Gastroesophageal sphincter (tissue), 3 donors: ENCODE results near the gene TNS3.

Source experiments
- CTCF ChIP-seq, 4 experiments: fragments of 200-600 bp in 2 of 4; fragments of 450-650 bp in 2 of 4; sonication (generic) in 1 of 4; IDR thresholded peaks; one replicate each; pipeline ENCODE4 v1.5.1; 2017 to 2019; ENCODE audit warnings: antibody characterized with exemption in 4 of 4, mild to moderate bottlenecking in 2 of 4, moderate library complexity in 2 of 4
- EP300 ChIP-seq: sonication (generic); formaldehyde crosslinking; IDR thresholded peaks from one replicate; pipeline ENCODE4 v1.6.1; 2017; ENCODE audit warnings: antibody characterized with exemption, mild to moderate bottlenecking
- POLR2A ChIP-seq, 2 donors: fragments of 450-650 bp; IDR thresholded peaks; one replicate each; pipeline ENCODE4 v1.6.1; 2017; ENCODE audit warnings: antibody characterized with exemption in 2 of 2, mild to moderate bottlenecking in 2 of 2, moderate library complexity in 1 of 2
- POLR2AphosphoS5 ChIP-seq: sonication (generic); formaldehyde crosslinking; IDR thresholded peaks from one replicate; pipeline ENCODE4 v1.6.1; 2017; ENCODE audit warnings: antibody characterized with exemption

- TF ChIP-seq CTCF (IDR thresholded peaks at IDR 0.05) (no peak), POLR2A (IDR thresholded peaks at IDR 0.05) (no peak), EP300 (no peak), POLR2AphosphoS5 (no peak)
Measured at GRCh38 chr7:47332213-47332612, 249.7 kb downstream of the TNS3 start.
